HFF-Myc (cell line): ENCODE measurements around the gene SPIRE2.

Experiments used
- DNase-seq: peaks from one replicate; pipeline ENCODE4 v3.0.0-alpha.2; 2011; ENCODE audit warnings: low read depth; ENCODE audit errors: extremely low read depth
- H3K4me3 ChIP-seq: replicated peaks from 2 replicates; pipeline ENCODE4 v1.5.1; 2011; ENCODE audit warnings: low read depth, mild to moderate bottlenecking, control low read depth, low read length
- TF ChIP-seq, protein P1 (sequence below): IDR thresholded peaks from 2 replicates; pipeline ENCODE4 v1.5.1; 2012; ENCODE audit warnings: mild to moderate bottlenecking, low read depth, low read length, control low read depth; ENCODE audit errors: missing control alignments

Gene SPIRE2

DNA sequence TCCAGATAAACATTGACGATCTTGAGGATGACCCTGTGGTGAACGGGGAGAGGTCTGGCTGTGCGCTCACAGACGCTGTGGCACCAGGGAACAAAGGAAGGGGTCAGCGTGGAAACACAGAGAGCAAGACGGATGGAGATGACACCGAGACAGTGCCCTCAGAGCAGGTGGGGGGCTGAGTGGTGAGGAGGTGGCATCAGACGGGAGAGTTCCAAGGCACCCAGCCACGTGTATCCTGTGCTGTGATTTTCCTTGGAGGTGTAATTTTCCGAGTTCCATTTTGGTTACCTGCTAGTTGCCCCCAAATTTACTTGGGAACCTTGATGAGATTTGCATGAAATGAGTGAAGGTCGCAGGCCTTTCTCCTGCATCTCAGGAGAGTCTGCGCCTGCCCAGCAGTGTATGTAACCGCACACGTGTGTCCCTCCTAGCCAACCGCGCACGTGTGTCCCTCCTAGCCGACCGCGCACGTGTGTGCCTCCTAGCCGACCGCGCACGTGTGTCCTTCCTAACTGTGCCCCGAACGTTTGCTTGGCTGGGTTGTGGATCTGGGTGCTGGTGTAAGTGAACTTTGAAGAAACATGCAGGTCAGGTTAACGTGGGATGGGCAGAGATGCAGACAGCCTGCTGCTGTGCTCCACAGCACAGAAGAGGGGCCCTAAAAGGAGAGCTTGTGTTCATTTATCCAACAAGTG is 55.2 kb downstream of the SPIRE2 start:
- no peak overlapping the region for H3K4me3 ChIP-seq
- no peak for DNase-seq
- TF ChIP-seq, protein P1, sequence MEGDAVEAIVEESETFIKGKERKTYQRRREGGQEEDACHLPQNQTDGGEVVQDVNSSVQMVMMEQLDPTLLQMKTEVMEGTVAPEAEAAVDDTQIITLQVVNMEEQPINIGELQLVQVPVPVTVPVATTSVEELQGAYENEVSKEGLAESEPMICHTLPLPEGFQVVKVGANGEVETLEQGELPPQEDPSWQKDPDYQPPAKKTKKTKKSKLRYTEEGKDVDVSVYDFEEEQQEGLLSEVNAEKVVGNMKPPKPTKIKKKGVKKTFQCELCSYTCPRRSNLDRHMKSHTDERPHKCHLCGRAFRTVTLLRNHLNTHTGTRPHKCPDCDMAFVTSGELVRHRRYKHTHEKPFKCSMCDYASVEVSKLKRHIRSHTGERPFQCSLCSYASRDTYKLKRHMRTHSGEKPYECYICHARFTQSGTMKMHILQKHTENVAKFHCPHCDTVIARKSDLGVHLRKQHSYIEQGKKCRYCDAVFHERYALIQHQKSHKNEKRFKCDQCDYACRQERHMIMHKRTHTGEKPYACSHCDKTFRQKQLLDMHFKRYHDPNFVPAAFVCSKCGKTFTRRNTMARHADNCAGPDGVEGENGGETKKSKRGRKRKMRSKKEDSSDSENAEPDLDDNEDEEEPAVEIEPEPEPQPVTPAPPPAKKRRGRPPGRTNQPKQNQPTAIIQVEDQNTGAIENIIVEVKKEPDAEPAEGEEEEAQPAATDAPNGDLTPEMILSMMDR, result no peak

DNA sequence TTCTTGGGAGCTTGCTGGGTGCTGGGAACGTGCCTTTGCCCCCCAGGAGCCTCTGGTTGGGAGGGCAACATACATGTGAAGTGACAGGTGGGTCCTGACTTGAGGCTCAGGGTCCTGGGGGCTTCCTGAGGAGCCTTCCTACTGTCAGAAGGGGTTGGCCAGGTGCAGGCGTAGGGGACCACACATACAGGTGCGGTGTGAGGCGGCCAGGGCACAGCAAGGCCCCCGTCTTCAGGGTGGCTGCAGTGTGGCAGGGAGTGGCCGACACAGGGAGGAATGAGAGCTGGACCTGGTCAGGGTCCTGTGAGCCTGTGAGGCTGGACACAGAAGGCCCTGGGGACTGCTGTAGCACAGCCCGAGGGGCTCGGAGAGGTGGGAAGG is 55.8 kb downstream of the SPIRE2 start:
- TF ChIP-seq, protein P1, result no peak
- no peak overlapping the region for H3K4me3 ChIP-seq
- no peak for DNase-seq

DNA sequence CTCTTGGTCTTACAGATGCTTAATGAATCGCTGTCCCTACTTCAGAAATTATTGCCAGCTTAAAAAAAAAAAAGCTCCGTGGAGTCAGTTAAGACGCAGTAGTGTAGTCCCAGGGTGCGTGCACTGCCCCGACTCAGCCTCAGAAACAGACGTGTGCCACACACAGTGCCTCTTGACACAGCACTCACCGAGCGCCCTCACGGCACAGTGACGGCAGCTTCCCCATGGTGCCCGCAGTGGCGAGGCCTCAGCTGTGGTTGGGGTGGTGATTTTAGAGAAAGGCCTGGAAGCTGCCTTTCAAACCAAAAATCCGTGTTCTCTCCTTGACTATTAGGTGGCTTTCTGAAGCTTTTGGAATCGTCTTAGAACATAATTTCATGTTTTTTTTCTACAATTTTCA is 59.0 kb downstream of the SPIRE2 start:
- no peak overlapping the region for H3K4me3 ChIP-seq
- no peak for DNase-seq
- TF ChIP-seq, protein P1, result no peak

GRCh38 chr16:89890200-89890599 is 61.9 kb downstream of the SPIRE2 start:
- no peak for DNase-seq
- H3K4me3 ChIP-seq, result no peak overlapping the region
- TF ChIP-seq, protein P1, result no peak

DNA sequence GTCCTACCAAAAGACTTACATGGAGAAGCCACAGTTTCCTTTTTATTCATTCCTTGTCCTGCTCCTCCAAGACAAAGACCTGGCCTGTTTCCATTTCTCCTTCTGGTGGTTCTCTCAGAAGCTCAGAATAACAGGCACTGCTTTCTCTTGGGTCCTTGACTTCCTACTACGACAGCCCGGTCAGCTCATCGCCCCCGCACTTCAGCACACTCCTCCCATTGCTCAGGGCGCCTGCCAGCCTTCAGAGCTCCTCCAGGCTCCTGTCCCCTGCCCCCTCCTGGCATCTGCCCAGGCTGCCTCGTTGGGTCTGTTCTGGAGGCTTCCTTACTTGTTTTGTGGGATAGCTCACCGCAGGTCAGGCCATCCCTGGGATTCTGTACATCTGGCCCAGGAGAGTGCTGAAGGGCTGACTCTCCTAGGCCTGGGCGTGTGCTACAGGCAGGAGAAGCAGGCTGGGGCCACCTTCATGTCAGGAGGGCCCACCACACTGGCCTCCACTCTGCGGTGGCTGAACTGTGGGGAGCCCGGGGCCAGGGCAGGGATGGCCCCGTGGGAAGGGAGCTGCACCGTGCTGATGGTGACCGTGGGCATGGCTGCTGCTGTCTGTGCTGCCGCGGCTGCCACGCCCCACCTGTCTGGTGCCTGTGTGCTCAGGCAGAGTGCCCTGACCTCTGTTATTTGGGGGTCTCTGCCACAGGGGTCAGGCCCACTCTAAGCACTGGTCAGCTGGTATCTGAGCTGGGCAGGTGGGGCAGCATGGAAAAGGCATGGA is 62.8 kb downstream of the SPIRE2 start:
- TF ChIP-seq, protein P1, result no peak
- H3K4me3 ChIP-seq, result no peak overlapping the region
- no peak for DNase-seq

DNA sequence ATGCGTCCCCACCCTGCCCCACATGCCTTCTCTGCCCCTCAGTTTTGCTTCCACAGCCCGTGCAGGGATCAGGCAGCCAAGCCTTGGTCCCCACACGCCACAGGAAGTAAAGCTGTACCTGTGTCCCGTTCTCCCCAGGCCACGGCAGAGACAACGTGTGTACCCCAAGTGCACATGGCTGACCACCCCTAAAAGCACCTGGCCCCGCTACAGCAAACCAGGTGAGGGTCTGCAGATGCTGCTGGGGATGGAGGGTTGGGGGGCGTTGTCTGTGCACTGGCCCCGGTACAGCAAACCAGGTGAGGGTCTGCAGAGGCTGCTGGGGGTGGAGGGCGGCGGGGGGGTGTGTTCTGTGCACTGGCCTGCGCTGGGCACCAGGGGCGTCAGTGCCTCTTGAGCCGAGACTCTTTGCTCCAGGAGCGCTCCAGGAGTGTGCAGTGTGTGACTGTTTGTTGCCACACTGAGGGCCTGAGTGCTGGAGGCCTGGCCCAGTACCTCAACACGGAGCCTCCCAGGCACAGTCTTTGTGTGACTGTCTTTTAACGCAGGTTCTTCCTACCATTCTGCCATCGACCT is 63.9 kb downstream of the SPIRE2 start:
- no peak for DNase-seq
- H3K4me3 ChIP-seq, result no peak overlapping the region
- TF ChIP-seq, protein P1, result no peak
